ENCODE measurements around the gene KRT2.

KRT2 gene

DNA sequence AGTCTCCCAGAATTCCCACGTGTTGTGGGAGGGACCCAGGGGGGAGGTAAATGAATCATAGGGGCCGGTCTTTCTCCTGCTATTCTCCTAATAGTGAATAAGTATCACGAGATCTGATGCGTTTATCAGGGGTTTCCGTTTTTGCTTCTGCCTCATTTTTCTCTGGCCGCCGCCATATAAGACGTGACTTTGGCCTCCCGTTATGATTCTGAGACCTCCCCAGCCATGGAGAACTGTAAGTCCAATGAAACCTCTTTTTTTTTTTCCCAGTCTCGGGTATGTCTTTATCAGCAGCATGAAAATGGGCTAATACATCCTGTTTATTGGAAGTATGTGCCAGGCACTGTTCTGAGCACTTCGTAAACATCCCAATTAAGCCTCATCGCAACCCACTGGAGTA lies 51.5 kb downstream of the KRT2 start:
- no peak for DNase-seq

DNA sequence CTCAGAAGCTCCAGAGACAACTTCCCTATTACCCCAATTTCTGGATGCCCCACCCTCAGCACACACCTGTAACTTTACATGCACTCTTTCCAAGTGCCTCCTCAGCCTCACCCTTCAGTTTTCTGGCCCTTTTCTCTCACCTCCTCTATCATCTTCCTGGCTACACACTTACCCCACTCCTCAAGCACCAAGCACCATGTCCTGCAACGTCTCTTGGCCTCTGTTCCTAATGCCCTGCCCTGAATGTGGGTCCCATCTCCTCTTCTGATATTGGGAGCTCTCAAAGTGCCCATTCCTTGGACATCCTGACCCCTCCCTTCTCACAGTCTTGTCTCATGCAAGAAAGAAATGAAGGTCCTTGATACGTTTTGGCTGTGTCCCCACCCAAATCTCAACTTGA lies 51.9 kb downstream of the KRT2 start:
- no peak for DNase-seq

DNA sequence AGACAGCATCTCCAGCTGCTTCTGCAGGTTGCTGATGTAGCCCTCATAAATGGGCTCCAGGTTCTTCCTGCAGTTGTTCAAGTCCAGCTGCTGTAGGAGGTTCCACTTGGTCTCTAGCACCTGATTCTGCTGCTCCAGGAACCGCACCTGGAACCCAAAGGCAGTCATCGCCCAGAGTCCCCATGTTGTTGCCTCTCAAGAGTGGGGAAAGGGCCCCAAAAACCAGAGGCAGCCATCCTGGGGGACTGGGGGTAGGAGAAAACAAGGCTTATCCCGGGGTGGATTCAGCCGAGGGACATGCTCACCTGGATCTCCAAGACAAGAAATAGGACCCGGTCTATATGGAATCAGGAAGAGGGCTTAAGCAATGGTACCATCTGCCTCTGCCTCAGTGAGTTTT lies 53.0 kb downstream of the KRT2 start:
- DNase-seq = no peak

Data from nucleus accumbens (tissue), 56 donors.